HEK293 (cell line): Measurements from ENCODE around the gene RNF41.

Experiments used
- HIC1 ChIP-seq: fragments of 450-650 bp; formaldehyde crosslinking; IDR thresholded peaks from 2 replicates; pipeline ENCODE4 v1.5.1; 2016; ENCODE audit warnings: missing biosample characterization, missing genetic modification characterization
- IKZF3 ChIP-seq: fragments of 450-650 bp; IDR thresholded peaks from 2 replicates; pipeline ENCODE4 v1.5.0; 2018; ENCODE audit warnings: missing biosample characterization, mild to moderate bottlenecking, missing genetic modification characterization, moderate library complexity
- PRDM1 ChIP-seq: fragments of 450-650 bp; formaldehyde crosslinking; IDR thresholded peaks from 2 replicates; pipeline ENCODE4; 2016; ENCODE audit warnings: missing biosample characterization, missing genetic modification characterization
- PRDM6 ChIP-seq: fragments of 450-650 bp; formaldehyde crosslinking; IDR thresholded peaks from 2 replicates; pipeline ENCODE4 v1.5.1; 2017; ENCODE audit warnings: missing biosample characterization, missing genetic modification characterization
- ZBTB11 ChIP-seq: fragments of 450-650 bp; formaldehyde crosslinking; conservative IDR thresholded peaks from 2 replicates; pipeline ENCODE4 v1.5.1; 2016; ENCODE audit warnings: low read depth, missing biosample characterization, missing genetic modification characterization
- ZNF146 ChIP-seq: fragments of 450-650 bp; formaldehyde crosslinking; IDR thresholded peaks from 2 replicates; pipeline ENCODE4 v1.5.1; 2016; ENCODE audit warnings: missing biosample characterization, missing genetic modification characterization
- ZNF16 ChIP-seq: fragments of 450-650 bp; formaldehyde crosslinking; IDR thresholded peaks from 2 replicates; pipeline ENCODE4 v1.5.1; 2016; ENCODE audit warnings: low read depth, missing biosample characterization, missing genetic modification characterization
- ZNF174 ChIP-seq: fragments of 450-650 bp; formaldehyde crosslinking; IDR thresholded peaks from 2 replicates; pipeline ENCODE4 v1.5.0; 2017; ENCODE audit warnings: missing biosample characterization, mild to moderate bottlenecking, missing genetic modification characterization
- ZNF2 ChIP-seq: fragments of 450-650 bp; formaldehyde crosslinking; IDR thresholded peaks from 2 replicates; pipeline ENCODE4 v1.5.1; 2016; ENCODE audit warnings: missing biosample characterization, missing genetic modification characterization
- ZNF394 ChIP-seq: fragments of 450-650 bp; formaldehyde crosslinking; IDR thresholded peaks from 2 replicates; pipeline ENCODE4 v1.5.1; 2016; ENCODE audit warnings: missing biosample characterization, missing genetic modification characterization, mild to moderate bottlenecking, moderate library complexity, borderline replicate concordance
- ZNF398 ChIP-seq: fragments of 450-650 bp; formaldehyde crosslinking; IDR thresholded peaks from 2 replicates; pipeline ENCODE4 v1.5.1; 2017; ENCODE audit warnings: missing biosample characterization, missing genetic modification characterization
- ZNF473 ChIP-seq: fragments of 450-650 bp; formaldehyde crosslinking; IDR thresholded peaks from 2 replicates; pipeline ENCODE4 v1.5.1; 2017; ENCODE audit warnings: missing biosample characterization, missing genetic modification characterization
- ZNF518A ChIP-seq: fragments of 450-650 bp; formaldehyde crosslinking; conservative IDR thresholded peaks from 2 replicates; pipeline ENCODE4 v1.5.1; 2016; ENCODE audit warnings: low read depth, missing biosample characterization, missing genetic modification characterization
- ZNF560 ChIP-seq: fragments of 450-650 bp; formaldehyde crosslinking; IDR thresholded peaks from 2 replicates; pipeline ENCODE4 v1.5.1; 2017; ENCODE audit warnings: missing biosample characterization, missing genetic modification characterization, borderline replicate concordance
- ZNF645 ChIP-seq: fragments of 450-650 bp; formaldehyde crosslinking; IDR thresholded peaks from 2 replicates; pipeline ENCODE4; 2016; ENCODE audit warnings: missing biosample characterization, missing genetic modification characterization
- ZSCAN30 ChIP-seq: fragments of 450-650 bp; IDR thresholded peaks from 2 replicates; pipeline ENCODE4 v1.5.1; 2018; ENCODE audit warnings: missing biosample characterization, mild to moderate bottlenecking, missing genetic modification characterization, moderate library complexity
- TF ChIP-seq, protein P1 (sequence below): fragments of 450-650 bp; formaldehyde crosslinking; IDR thresholded peaks from 2 replicates; pipeline ENCODE4 v1.5.0; 2017; ENCODE audit warnings: missing biosample characterization, missing genetic modification characterization, borderline replicate concordance

Gene RNF41

DNA sequence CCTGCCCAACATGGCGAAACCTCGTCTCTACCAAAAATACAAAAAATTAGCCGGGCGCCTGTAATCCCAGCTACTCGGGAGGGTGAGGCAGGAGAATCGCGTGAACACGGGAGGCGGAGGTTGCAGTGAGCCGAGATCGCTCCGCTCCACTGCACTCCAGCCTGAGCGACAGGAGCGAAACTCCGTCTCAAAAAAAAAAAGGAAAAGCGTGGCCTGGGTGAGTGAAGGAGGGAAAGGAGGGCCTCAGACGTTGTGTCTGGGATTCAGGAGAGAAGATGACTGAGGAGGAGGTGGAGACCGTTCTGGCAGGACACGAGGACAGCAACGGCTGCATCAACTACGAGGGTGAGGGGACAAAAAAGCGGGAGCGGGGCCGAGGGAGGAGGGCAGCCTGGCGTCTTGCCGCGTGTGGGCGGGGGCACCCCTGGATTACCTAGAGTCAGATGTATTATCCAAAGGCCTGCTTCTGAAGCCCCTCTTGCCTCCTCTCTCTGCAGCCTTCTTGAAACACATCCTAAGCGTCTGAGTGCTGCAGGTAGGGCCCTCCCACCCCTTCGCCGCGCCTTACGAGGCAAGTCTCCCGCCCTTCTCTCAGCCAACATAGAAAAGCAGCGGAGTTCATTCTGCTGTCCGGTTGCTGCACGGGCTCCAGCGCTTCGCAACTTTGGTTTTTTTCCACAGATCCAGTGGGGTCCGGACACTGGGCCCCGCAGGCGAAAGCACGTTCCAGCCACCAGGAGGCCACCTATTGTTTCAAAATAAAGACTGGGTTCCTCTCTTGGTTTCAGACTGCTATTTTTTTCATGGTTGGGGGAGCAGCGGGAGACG is 64.3 kb downstream of the RNF41 start (continued):
- TF ChIP-seq ZNF518A (tag by site-specific recombination) (no peak), ZNF560 (no peak), ZBTB11 (tag by site-specific recombination) (0 out of 2 replicates have a peak, but pooled peaks have one; percentile 6), ZSCAN30 (no peak), ZNF174 (no peak), ZNF146 (tag by site-specific recombination) (no peak), IKZF3 (tag by site-specific recombination) (no peak; the same call in 1 of the 2 replicates), ZNF394 (tag by site-specific recombination) (peak; percentile 10; the same call in 1 of the 2 replicates), ZNF645 (tag by site-specific recombination) (peak; percentile 62; the same call in 1 of the 2 replicates), PRDM1 (tag by site-specific recombination) (peak; percentile 96), ZNF2 (tag by site-specific recombination) (no peak; the same call in none of the 2 replicates), ZNF398 (tag by site-specific recombination) (peak; percentile 78), HIC1 (0 out of 2 replicates have a peak, but pooled peaks have one; percentile 21), PRDM6 (tag by site-specific recombination) (no peak), ZNF16 (tag by site-specific recombination) (no peak), ZNF473 (no peak)
- TF ChIP-seq, protein P1, sequence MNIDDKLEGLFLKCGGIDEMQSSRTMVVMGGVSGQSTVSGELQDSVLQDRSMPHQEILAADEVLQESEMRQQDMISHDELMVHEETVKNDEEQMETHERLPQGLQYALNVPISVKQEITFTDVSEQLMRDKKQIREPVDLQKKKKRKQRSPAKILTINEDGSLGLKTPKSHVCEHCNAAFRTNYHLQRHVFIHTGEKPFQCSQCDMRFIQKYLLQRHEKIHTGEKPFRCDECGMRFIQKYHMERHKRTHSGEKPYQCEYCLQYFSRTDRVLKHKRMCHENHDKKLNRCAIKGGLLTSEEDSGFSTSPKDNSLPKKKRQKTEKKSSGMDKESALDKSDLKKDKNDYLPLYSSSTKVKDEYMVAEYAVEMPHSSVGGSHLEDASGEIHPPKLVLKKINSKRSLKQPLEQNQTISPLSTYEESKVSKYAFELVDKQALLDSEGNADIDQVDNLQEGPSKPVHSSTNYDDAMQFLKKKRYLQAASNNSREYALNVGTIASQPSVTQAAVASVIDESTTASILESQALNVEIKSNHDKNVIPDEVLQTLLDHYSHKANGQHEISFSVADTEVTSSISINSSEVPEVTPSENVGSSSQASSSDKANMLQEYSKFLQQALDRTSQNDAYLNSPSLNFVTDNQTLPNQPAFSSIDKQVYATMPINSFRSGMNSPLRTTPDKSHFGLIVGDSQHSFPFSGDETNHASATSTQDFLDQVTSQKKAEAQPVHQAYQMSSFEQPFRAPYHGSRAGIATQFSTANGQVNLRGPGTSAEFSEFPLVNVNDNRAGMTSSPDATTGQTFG (tag by site-specific recombination), result no peak
